ENCODE results near the gene CIBAR2.

CIBAR2 gene

DNA sequence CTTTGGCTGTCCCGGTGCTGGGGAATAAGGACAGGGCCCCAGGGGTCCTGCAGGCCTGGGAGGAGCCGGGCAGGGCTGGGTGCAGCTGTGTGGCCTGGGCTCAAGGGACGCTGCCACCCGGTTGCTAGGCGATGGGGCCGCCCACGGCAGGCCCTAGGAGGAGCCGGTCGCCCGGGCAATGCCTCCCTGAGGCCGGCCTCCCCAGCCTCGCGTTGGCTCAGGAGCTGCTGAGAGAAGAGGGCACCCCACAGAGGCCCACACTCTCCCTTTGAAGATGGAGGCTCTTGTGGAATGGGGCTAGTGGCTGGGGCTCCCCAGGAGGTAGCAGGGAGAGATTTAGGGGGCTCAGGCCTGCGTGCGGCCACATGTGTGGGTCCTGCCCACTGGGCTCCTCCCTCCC is at the start of gene CIBAR2:
Gene CIBAR2 (minus strand): TSS at position 109 of the 400 bp plus-strand sequence. CDS start 120 bp downstream, outside the sequence.
- no peak for TF ChIP-seq CTCF (IDR thresholded peaks at IDR 0.05; ENCODE audit: extremely low read depth, missing control alignments)
- no peak for DNase-seq (ENCODE audit: low spot score)

DNA sequence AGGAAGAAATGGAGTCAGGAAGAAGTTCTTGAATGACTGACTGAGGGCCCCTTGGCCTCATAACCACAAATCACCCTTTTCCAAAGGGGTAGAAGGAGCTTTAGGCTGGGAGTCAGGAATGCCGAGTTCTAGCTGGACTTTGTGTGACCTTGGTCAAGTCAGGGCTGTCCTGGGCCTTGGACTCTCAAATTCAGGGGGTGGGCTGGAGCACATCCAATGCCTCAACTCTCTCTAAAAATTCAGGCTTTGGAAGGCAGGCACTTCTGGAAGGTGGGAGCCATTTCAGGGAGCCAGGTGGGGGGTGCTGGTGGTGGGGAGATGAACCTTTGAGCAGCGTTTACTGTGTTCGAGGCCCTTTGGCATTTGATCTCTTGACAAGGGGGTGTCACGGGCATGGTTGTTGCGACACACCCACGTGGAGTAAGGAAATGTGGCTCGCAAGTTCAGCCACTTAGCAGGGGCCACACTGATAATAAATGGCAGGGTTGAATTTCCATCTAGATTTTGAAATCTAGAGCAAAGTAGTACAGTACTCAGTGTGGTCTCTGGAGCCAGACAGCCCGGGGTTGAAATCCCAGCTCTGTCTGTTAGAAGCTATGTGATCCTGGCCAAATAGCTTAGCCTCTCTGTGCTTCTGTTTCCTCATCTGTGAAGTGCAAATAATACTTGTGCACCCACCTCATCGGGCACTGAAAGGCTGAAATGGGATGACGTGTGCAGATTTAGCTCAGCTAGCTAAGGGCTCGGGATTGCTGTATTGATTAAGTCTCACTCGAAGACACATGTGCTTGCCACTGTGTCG is 47.1 kb upstream of the CIBAR2 start:
- no peak for DNase-seq (ENCODE audit: low spot score)
- no peak for TF ChIP-seq CTCF (IDR thresholded peaks at IDR 0.05; ENCODE audit: extremely low read depth, missing control alignments)

DNA sequence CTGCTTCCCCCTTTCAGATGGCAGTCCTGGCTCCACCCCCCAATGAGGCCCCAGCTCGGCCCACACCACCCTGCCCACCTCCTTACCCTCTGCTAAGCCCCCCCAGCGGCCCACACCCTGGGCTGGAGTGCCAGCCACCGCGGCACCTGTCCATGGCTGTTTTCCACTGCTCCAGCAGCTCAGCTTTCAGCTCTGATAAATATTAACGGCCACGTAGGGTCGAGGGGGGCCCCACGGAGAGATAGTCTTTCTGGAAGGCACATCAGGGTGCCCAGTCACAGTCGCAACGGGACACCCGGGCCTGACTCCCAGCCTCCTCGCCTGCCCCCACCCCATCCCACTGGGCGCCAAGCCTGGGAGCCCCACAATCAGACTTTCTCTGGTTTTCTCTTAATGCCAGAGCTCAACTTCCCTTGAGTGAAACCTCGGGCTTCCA is 46.5 kb upstream of the CIBAR2 start:
- no peak for TF ChIP-seq CTCF (IDR thresholded peaks at IDR 0.05; ENCODE audit: extremely low read depth, missing control alignments)
- DNase-seq (ENCODE audit: low spot score) = no peak

GRCh38 chr16:85157813-85158742 is 45.8 kb upstream of the CIBAR2 start:
- DNase-seq (ENCODE audit: low spot score) = peak; percentile 61
- no peak for TF ChIP-seq CTCF (IDR thresholded peaks at IDR 0.05; ENCODE audit: extremely low read depth, missing control alignments)

- no peak for TF ChIP-seq CTCF (IDR thresholded peaks at IDR 0.05; ENCODE audit: extremely low read depth, missing control alignments)
- no peak for DNase-seq (ENCODE audit: low spot score)
Observed at GRCh38 chr16:85157372-85157771, 45.1 kb upstream of the CIBAR2 start.

DNA sequence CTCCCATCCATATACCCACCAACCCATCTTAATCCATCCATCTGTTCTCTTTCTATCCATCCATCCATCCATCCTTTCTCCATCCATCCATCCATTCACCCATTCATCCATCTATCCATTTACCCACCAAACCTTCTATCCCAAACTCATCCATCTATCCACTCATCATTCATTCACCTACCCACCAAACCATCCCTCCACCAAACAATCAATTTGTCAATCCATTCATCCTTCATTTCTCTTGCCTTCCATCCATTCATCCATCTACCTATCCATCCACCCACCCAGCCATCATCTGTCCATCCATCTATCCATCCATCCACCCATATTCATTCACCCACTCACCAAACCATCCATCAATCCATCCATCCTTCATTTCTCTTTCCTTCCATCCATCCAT is 44.6 kb upstream of the CIBAR2 start:
- no peak for TF ChIP-seq CTCF (IDR thresholded peaks at IDR 0.05; ENCODE audit: extremely low read depth, missing control alignments)

GRCh38 chr16:85156440-85156839 is 44.2 kb upstream of the CIBAR2 start:
- no peak for TF ChIP-seq CTCF (IDR thresholded peaks at IDR 0.05; ENCODE audit: extremely low read depth, missing control alignments)
- DNase-seq (ENCODE audit: low spot score) = no peak

More for the DNA sequence above, 44.6 kb upstream of the CIBAR2 start:
- no peak for DNase-seq (ENCODE audit: low spot score)

Measured in GM20000 (cell line).